GM12872 (cell line): ENCODE measurements around the gene PHTF1.

Experiments
- CTCF ChIP-seq: IDR thresholded peaks from 3 replicates; pipeline ENCODE4 v1.5.1; 2011; ENCODE audit warnings: low read depth, mild to moderate bottlenecking, low read length, moderate library complexity; ENCODE audit not compliant: insufficient read depth

PHTF1 gene

GRCh38 chr1:113769601-113769970, 10.3 kb upstream of the PHTF1 start:
- no peak for TF ChIP-seq CTCF

DNA sequence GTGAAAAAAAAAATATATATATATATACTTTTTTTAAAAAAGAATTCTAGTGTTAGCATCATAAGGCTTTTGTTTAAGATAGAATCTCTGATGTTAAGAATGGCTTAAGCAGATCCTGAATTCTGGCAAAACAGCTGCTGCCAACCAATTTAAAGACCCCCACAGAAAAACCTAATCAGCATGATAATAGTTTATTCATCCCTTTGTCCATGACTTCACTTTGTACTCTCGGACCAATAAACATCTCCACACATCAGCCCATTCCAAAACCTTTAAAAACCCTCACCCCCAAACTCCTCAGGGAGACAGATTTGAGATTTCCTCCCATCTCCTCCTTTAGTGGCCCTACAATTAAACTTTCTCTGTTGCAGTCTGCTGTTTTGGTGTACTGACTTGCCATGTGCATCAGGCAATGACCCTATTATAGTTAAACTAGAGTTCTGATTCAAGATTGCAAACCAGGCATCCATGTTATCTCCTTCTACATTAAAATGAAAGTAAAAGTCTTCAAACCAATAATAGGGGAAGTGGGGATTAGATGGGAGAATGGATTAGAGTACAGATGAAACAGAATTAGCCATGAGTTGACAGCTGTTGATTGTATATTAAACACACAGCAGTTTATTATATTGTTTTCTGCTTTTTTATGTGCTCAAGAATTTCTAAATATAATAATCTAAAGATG, 9.8 kb upstream of the PHTF1 start:
- TF ChIP-seq CTCF: no peak

GRCh38 chr1:113765306-113766230, 6.3 kb upstream of the PHTF1 start:
- no peak for TF ChIP-seq CTCF

GRCh38 chr1:113763661-113764060, 4.4 kb upstream of the PHTF1 start:
- TF ChIP-seq CTCF: no peak

- no peak for TF ChIP-seq CTCF
Observed at GRCh38 chr1:113761937-113762336, 2.7 kb upstream of the PHTF1 start.

DNA sequence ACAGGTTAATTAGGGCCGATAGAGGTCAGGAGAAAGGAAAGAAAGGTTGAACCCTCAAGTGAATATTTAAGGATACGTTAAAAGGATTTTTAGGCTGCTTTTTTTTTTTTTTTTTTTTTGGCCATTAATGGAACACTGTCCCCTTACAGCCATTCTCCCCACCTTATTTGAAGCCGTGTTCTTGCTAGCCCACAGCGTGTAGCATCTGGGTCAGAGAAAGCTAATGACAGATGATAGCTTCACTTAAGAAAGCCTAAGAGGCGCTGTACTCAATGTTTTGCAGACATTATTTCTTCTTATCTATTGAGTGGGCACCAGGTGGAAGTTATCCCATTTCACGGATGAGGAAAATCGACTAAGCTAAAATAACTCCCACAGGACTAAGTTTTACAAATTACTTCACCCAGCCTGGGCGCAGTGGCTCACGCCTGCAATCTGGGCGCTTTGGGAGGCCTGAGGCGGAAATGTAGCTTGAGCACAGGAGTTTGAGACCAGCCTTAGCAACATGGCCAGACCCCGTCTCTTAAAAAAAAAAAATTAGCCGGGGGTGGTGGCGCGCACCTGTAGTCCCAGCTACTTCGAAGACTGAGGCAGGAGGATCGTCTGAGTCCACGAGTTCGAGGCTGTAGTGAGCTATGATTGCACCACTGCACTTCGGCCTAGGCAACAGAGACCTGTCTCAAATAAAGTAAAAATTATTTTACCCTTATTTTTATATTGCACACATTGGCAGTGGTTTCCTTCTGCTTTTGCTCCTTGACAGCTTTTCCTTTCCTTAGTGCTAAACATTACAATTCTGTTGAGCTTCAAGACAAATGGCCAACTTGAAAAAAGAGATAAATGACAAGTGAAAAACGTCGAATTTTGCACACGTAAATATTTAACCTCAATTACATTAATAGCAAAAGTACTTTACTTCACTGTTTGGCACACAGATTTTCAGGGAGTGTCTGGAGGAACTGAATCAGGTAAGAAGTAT, 1.1 kb upstream of the PHTF1 start:
- no peak for TF ChIP-seq CTCF
